K562 (cell line): ENCODE measurements around the gene OLFML2B. TPM values are rescaled to one million over a fixed set of nuclear protein-coding genes. Genes with fewer than 3 reads are reported as not detected.

Experiments used
- ATAC-seq: fragments of 200-7000 bp; cut with Tn5 transposase; 3 replicates; pipeline ENCODE4 v1.9.1; 2020; ENCODE audit warnings: moderate library complexity
- BruUV-seq: library from RNA; stranded (reverse); fragments of 400-500 nt; replicated peaks from 2 replicates; lab custom pipeline; 2021; lab: Mats Ljungman, UMichigan
- CTCF ChIA-PET: fragments of 300-600 bp; formaldehyde crosslinking; extraction: SDS; loops from one replicate; lab custom pipeline; 2021; ENCODE audit warnings: low intra/inter-chr PET ratio; lab: Yijun Ruan, JAX
- POLR2A ChIA-PET: fragments of 300-600, 350-650 bp; sonication (Branson Sonifier 250); formaldehyde crosslinking; extraction: SDS; loops from one replicate; lab custom pipeline; 2021; ENCODE audit warnings: antibody characterized with exemption, inconsistent platforms; lab: Yijun Ruan, JAX
- DNase-seq, 4 experiments: peaks; one replicate each; pipeline versions ENCODE4 v3.0.0 to v3.0.0-alpha.2; 2011 to 2018; ENCODE audit warnings: low spot score in 3 of 4, mixed read lengths in 3 of 4; ENCODE audit errors: extremely low read depth in 1 of 4
- FAIRE-seq: peaks from 2 replicates; lab custom pipeline; 2011; peaks lifted over from hg19 to GRCh38; lab: Jason Lieb, UNC
- H2AFZ ChIP-seq: 2 replicates; pipeline ENCODE4 v1.6.0; 2011; ENCODE audit warnings: low read depth, low read length, control low read depth, inconsistent platforms
- H3K27ac ChIP-seq: fragments of 200-600 bp; 3 replicates; pipeline ENCODE4 v1.8.0; 2011; ENCODE audit warnings: low read depth, mild to moderate bottlenecking, control low read depth, inconsistent platforms, low read length, moderate library complexity, mixed read lengths; ENCODE audit errors: extremely low read depth
- H3K27me3 ChIP-seq, 2 experiments: fragments of 300-600 bp in 1 of 2; 2 replicates in 1 of 2; 3 replicates in 1 of 2; pipeline versions ENCODE4 v1.6.0 to v1.8.0; 2011; ENCODE audit warnings: inconsistent platforms in 2 of 2, low read length in 2 of 2, mild to moderate bottlenecking in 1 of 2, mixed read lengths in 1 of 2, moderate library complexity in 1 of 2; ENCODE audit not compliant: control insufficient read depth in 2 of 2, insufficient read depth in 2 of 2
- H3K36me3 ChIP-seq: fragments of 300-600 bp; 3 replicates; pipeline ENCODE4 v1.8.0; 2011; ENCODE audit warnings: mild to moderate bottlenecking, low read length, inconsistent platforms; ENCODE audit not compliant: control insufficient read depth, insufficient read depth
- H3K4me1 ChIP-seq, 2 experiments: fragments of 200-600 bp in 1 of 2; replicated peaks in 1 of 2; 2 replicates in 1 of 2; 3 replicates in 1 of 2; pipeline versions ENCODE4 v1.5.1 to v1.8.0; 2011; ENCODE audit warnings: inconsistent platforms in 2 of 2, low read length in 2 of 2, mild to moderate bottlenecking in 1 of 2, mixed read lengths in 1 of 2, moderate library complexity in 1 of 2; ENCODE audit not compliant: control insufficient read depth in 2 of 2, insufficient read depth in 2 of 2
- H3K4me2 ChIP-seq: 2 replicates; pipeline ENCODE4 v1.6.1; 2011; ENCODE audit warnings: low read length, control low read depth, inconsistent platforms, mixed read lengths; ENCODE audit not compliant: insufficient read depth
- H3K4me3 ChIP-seq: fragments of 200-600 bp; sonication (generic), shearing (Covaris generic); 2 replicates; pipeline ENCODE4 v1.5.1; 2016; ENCODE audit warnings: control low read depth, inconsistent platforms
- H3K79me2 ChIP-seq: fragments of 200-600 bp; 3 replicates; pipeline ENCODE4 v1.8.0; 2011; ENCODE audit warnings: low read length, inconsistent platforms; ENCODE audit not compliant: control insufficient read depth, insufficient read depth
- H3K9ac ChIP-seq, 2 experiments: 2 replicates each; pipeline versions ENCODE4 v1.6.0 to v1.6.1; 2011; ENCODE audit warnings: low read depth in 2 of 2, low read length in 2 of 2, control low read depth in 1 of 2, inconsistent platforms in 1 of 2, mild to moderate bottlenecking in 1 of 2, mixed read lengths in 1 of 2; ENCODE audit not compliant: insufficient read depth in 1 of 2
- H3K9me1 ChIP-seq: one replicate; pipeline ENCODE4 v1.6.0; 2011; ENCODE audit warnings: inconsistent platforms, mild to moderate bottlenecking, low read length, moderate library complexity; ENCODE audit not compliant: control insufficient read depth, insufficient read depth
- H3K9me3 ChIP-seq: replicated peaks from 2 replicates; pipeline ENCODE4 v1.5.1; 2011; ENCODE audit warnings: low read depth, low read length, inconsistent platforms; ENCODE audit not compliant: control insufficient read depth, insufficient read depth
- H4K20me1 ChIP-seq: replicated peaks from 2 replicates; pipeline ENCODE4 v1.6.1; 2011; ENCODE audit warnings: low read length, inconsistent platforms, mixed read lengths; ENCODE audit not compliant: control insufficient read depth, insufficient read depth
- BRD9 ChIP-seq: fragments of 450-650 bp; IDR thresholded peaks from 2 replicates; pipeline ENCODE4 v1.6.1; 2018; ENCODE audit warnings: low read depth; ENCODE audit not compliant: partially characterized antibody
- CREB1 ChIP-seq, 2 experiments: sonication (generic) in 1 of 2; formaldehyde crosslinking in 1 of 2; IDR thresholded peaks; 2 replicates each; pipeline versions ENCODE4 v1.6.1 to v1.8.0; 2012 to 2022; ENCODE audit warnings: inconsistent platforms in 1 of 2, mild to moderate bottlenecking in 1 of 2, missing genetic modification reagents in 1 of 2, moderate library complexity in 1 of 2
- ELF1 ChIP-seq: fragments of 200-800 bp; sonication (Bioruptor generic); IDR thresholded peaks from 2 replicates; pipeline ENCODE4 v1.6.1; 2016; ENCODE audit warnings: missing genetic modification characterization, missing compliant biosample characterization
- ETV5 ChIP-seq: sonication (generic); formaldehyde crosslinking; IDR thresholded peaks from 2 replicates; pipeline ENCODE4 v1.4.0; 2020; ENCODE audit warnings: low read depth, mild to moderate bottlenecking, missing genetic modification reagents
- FOXA3 ChIP-seq, 2 experiments: fragments of 450-650 bp in 1 of 2; sonication (generic) in 1 of 2; formaldehyde crosslinking; IDR thresholded peaks in 1 of 2; conservative IDR thresholded peaks in 1 of 2; 2 replicates each; pipeline versions ENCODE4 v1.4.0 to v1.8.0; 2020 to 2022; ENCODE audit warnings: mild to moderate bottlenecking in 2 of 2, missing genetic modification reagents in 1 of 2
- FOXM1 ChIP-seq, 2 experiments: fragments of 450-650 bp in 1 of 2; sonication (generic) in 1 of 2; formaldehyde crosslinking in 1 of 2; IDR thresholded peaks; 2 replicates each; pipeline versions ENCODE4 v1.6.1 to v1.9.0; 2017 to 2022; ENCODE audit warnings: low read depth in 2 of 2, mild to moderate bottlenecking in 2 of 2, missing genetic modification reagents in 1 of 2, moderate library complexity in 1 of 2
- KAT7 ChIP-seq: sonication (generic); formaldehyde crosslinking; IDR thresholded peaks from 2 replicates; pipeline ENCODE4 v1.8.0; 2022; ENCODE audit warnings: missing genetic modification reagents, mild to moderate bottlenecking, borderline replicate concordance
- MTA2 ChIP-seq: fragments of 450-650 bp; IDR thresholded peaks from 2 replicates; pipeline ENCODE4 v1.6.1; 2016; ENCODE audit warnings: low read depth
- MTF1 ChIP-seq: fragments of 250-450 bp; sonication (Bioruptor Pico); IDR thresholded peaks from 2 replicates; pipeline ENCODE4 v1.9.0; 2021; ENCODE audit warnings: moderate library complexity, mild to moderate bottlenecking, inconsistent platforms, borderline replicate concordance
- NCOA4 ChIP-seq: fragments of 450-650 bp; IDR thresholded peaks from 2 replicates; pipeline ENCODE4 v1.6.1; 2018; ENCODE audit warnings: mild to moderate bottlenecking; ENCODE audit not compliant: partially characterized antibody
- NR2F6 ChIP-seq: fragments of 450-650 bp; formaldehyde crosslinking; IDR thresholded peaks from 2 replicates; pipeline ENCODE4 v1.4.0; 2020; ENCODE audit warnings: mild to moderate bottlenecking
- PHTF2 ChIP-seq: fragments of 250-450 bp; sonication (Bioruptor Pico); IDR thresholded peaks from 2 replicates; pipeline ENCODE4 v1.5.0; 2021; ENCODE audit warnings: mild to moderate bottlenecking
- RBBP5 ChIP-seq: fragments of 200-600 bp; sonication (generic); IDR thresholded peaks from 2 replicates; pipeline ENCODE4 v1.6.1; 2012; ENCODE audit warnings: borderline replicate concordance, mild to moderate bottlenecking, low read length, control low read depth, inconsistent platforms; ENCODE audit not compliant: insufficient read depth, poor library complexity, severe bottlenecking
- SAP30 ChIP-seq: fragments of 200-600 bp; sonication (generic); IDR thresholded peaks from 2 replicates; pipeline ENCODE4 v1.6.1; 2012; ENCODE audit warnings: borderline replicate concordance, low read depth, mild to moderate bottlenecking, moderate library complexity, low read length, control low read depth, inconsistent platforms; ENCODE audit not compliant: insufficient read depth, poor library complexity, severe bottlenecking
- SIN3B ChIP-seq: fragments of 450-650 bp; IDR thresholded peaks from 2 replicates; pipeline ENCODE4 v1.6.1; 2017; ENCODE audit warnings: low read depth, mild to moderate bottlenecking, moderate library complexity
- ZNF316 ChIP-seq: fragments of 450-650 bp; IDR thresholded peaks from 2 replicates; pipeline ENCODE4 v1.6.1; 2016
- ZNF707 ChIP-seq: fragments of 250-450 bp; sonication (Bioruptor Pico); conservative IDR thresholded peaks from 2 replicates; pipeline ENCODE4 v1.8.0; 2022; ENCODE audit warnings: inconsistent platforms, mild to moderate bottlenecking, moderate library complexity
- WGBS: fragments of 100-300 bp; shearing (Covaris generic); methylation state at CpG from one replicate; pipeline ENCODE4 v1.1.6; 2016; ENCODE audit warnings: low coverage, mixed read lengths; ENCODE audit not compliant: insufficient coverage; ENCODE audit errors: missing lambda C conversion rate; 5-methylcytosine and 5-hydroxymethylcytosine counted together
- in situ Hi-C: fragments of 300-500 bp; cut with MboI; formaldehyde crosslinking; loops from 4 replicates; pipeline ENCODE4 v1.15.0; 2018; ENCODE audit warnings: inconsistent platforms, mixed read lengths
- intact Hi-C: fragments of 100-400 bp; cut with micrococcal nuclease; formaldehyde crosslinking; loops from 2 replicates; pipeline ENCODE4 v1.14.2; 2022
- polyA plus RNA-seq, 8 experiments: library from polyadenylated mRNA; depleted of rRNA in 4 of 8; stranded (reverse) in 5 of 8; unstranded in 3 of 8; fragments of >200 nt; fragmentation: Nextera tagmentation in 2 of 8; fragmentation: Illumina TruSeq in 1 of 8; extraction: Ambion mirVana in 2 of 8; extraction: Trizol in 1 of 8; gene quantifications; 2 replicates each; pipeline versions ENCODE4 v1.2.1 to v1.2.3, GENCODE V29; 2011 to 2014; ENCODE audit warnings: inconsistent platforms in 1 of 8, missing spikeins in 1 of 8
- total RNA-seq, 7 experiments: library from RNA; depleted of rRNA in 6 of 7; stranded (reverse); fragments of >200 nt in 6 of 7; fragmentation: Illumina TruSeq in 2 of 7; extraction: Trizol in 2 of 7; gene quantifications; 2 replicates each; pipeline versions ENCODE4 v1.2.1 to v1.2.3, GENCODE V29; 2011 to 2021; ENCODE audit warnings: low replicate concordance in 1 of 7
- TF ChIP-seq, protein P1 (sequence below), 3 experiments: fragments of 200-800 bp in 1 of 3; sonication (Bioruptor generic) in 1 of 3; sonication (generic) in 1 of 3; formaldehyde crosslinking in 1 of 3; IDR thresholded peaks; 2 replicates each; pipeline versions ENCODE4 v1.6.1 to v1.8.0; 2016 to 2022; ENCODE audit warnings: mild to moderate bottlenecking in 2 of 3, missing compliant biosample characterization in 2 of 3, missing genetic modification characterization in 2 of 3, missing genetic modification reagents in 1 of 3
- TF ChIP-seq, protein P2 (sequence below): IDR thresholded peaks from 2 replicates; pipeline ENCODE4 v1.6.1; 2014; ENCODE audit warnings: antibody characterized with exemption

The OLFML2B gene
- total and polyA plus RNA-seq, 9 of the 15 experiments (the other 6 are each of a cell fraction or from before 2014, with no cell fraction given): not detected

DNA sequence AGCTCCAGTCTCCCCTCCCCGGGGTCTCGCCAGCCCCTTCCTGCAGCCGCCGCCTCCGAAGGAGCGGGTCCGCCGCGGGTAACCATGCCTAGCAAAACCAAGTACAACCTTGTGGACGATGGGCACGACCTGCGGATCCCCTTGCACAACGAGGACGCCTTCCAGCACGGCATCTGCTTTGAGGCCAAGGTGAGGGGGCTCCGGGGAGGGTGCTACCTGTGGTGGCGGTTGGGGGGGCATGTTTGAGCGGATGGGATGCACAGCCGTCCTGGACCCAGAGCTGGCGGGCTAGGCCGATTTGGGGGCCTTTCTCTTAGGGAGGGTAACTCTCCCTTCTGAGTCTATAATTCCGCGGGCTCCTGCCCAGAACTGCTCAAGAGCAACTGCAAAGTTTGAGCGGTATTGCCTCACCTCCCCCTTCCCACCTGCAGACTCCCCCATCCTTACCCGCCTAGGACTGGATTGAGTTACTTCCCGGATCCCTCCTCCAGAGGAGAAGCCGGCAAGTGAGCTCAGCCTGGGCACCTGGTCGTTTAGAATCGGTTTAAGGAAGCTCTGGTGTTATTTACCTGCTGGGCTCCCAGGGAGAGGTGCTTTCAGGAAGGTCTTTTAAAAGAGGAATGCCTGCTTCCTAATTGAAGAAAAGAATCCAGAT is 46.6 kb upstream of the OLFML2B start:
- Histone ChIP-seq H3K4me3 (peak overlapping the region; percentile 72), H3K27me3 (peaks cover 16 to 23% of the 10 kb centered on the region in 2 experiments), H3K27ac (no peak overlapping the region), H2AFZ (peak overlapping the region; percentile 79), H4K20me1 (peaks cover 8% of the 10 kb centered on the region; the same call in 1 of the 2 replicates), H3K79me2 (no peaks in the 10 kb centered on the region), H3K9me1 (no peaks in the 10 kb centered on the region), H3K4me1 (peaks cover 8 to 12% of the 10 kb centered on the region in 2 experiments; a peak in 4 of 5 replicates), H3K4me2 (peak overlapping the region; percentile 73), H3K9me3 (no peaks in the 10 kb centered on the region), H3K9ac (peak overlapping the region; percentile 31 to 86; a peak in 3 of 4 replicates), H3K36me3 (no peaks in the 10 kb centered on the region)
- ATAC-seq (no peak), FAIRE-seq (no peak), DNase-seq (peak in 1 of 4 experiments; percentile 12)
- WGBS: 6% methylated on average over 17 of the region's 29 CpGs
- POLR2A ChIA-PET: interaction anchor here (0.7 to 1.6 kb wide), 5 partner anchors 13 to 437 kb away, joined by 3 to 8 read pairs (median 3); no protein-coding TSS in a partner anchor
- BruUV-seq: no TSS peak
- CTCF ChIA-PET: no interaction called here
- intact Hi-C loops: no loop called here
- in situ Hi-C loops: no loop called here
- TF ChIP-seq SAP30 (peak; percentile 14), RBBP5 (peak; percentile 6), FOXM1 (IDR thresholded peaks at IDR 0.05; ENCODE audit: low read depth) (no peak), FOXM1 (CRISPR knock-in tag; IDR thresholded peaks at IDR 0.05; ENCODE audit: low read depth) (no peak), ZNF316 (no peak), ELF1 (no peak), NCOA4 (no peak), BRD9 (no peak), KAT7 (CRISPR knock-in tag) (no peak), PHTF2 (CRISPR knock-in tag) (no peak), MTF1 (CRISPR knock-in tag) (no peak), ETV5 (CRISPR knock-in tag) (no peak), FOXA3 (CRISPR knock-in tag; conservative IDR thresholded peaks at IDR 0.05 in 1 of 2, IDR thresholded peaks at IDR 0.05 in 1 of 2) (no peak), CREB1 (IDR thresholded peaks at IDR 0.05) (no peak), CREB1 (CRISPR knock-in tag; IDR thresholded peaks at IDR 0.05) (no peak), SIN3B (0 out of 2 replicates have a peak, but pooled peaks have one; percentile 2), MTA2 (no peak), ZNF707 (CRISPR knock-in tag) (no peak), NR2F6 (CRISPR knock-in tag) (no peak)
- TF ChIP-seq, protein P1, sequence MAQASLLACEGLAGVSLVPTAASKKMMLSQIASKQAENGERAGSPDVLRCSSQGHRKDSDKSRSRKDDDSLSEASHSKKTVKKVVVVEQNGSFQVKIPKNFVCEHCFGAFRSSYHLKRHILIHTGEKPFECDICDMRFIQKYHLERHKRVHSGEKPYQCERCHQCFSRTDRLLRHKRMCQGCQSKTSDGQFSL (CRISPR knock-in tag; IDR thresholded peaks at IDR 0.05): peak; percentile 72; the same call in 1 of the 2 replicates
- TF ChIP-seq, protein P1 (tag; IDR thresholded peaks at IDR 0.05): no peak
- TF ChIP-seq, protein P2, sequence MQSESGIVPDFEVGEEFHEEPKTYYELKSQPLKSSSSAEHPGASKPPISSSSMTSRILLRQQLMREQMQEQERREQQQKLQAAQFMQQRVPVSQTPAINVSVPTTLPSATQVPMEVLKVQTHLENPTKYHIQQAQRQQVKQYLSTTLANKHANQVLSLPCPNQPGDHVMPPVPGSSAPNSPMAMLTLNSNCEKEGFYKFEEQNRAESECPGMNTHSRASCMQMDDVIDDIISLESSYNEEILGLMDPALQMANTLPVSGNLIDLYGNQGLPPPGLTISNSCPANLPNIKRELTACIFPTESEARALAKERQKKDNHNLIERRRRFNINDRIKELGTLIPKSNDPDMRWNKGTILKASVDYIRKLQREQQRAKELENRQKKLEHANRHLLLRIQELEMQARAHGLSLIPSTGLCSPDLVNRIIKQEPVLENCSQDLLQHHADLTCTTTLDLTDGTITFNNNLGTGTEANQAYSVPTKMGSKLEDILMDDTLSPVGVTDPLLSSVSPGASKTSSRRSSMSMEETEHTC: no peak
